Fibroblast of the conjunctiva (primary cell): ENCODE measurements around the gene ZNF746.

Source experiments
- DNase-seq: peaks from one replicate; pipeline ENCODE4 v3.0.0-alpha.2; 2010; ENCODE audit warnings: low read depth

ZNF746 gene

DNA sequence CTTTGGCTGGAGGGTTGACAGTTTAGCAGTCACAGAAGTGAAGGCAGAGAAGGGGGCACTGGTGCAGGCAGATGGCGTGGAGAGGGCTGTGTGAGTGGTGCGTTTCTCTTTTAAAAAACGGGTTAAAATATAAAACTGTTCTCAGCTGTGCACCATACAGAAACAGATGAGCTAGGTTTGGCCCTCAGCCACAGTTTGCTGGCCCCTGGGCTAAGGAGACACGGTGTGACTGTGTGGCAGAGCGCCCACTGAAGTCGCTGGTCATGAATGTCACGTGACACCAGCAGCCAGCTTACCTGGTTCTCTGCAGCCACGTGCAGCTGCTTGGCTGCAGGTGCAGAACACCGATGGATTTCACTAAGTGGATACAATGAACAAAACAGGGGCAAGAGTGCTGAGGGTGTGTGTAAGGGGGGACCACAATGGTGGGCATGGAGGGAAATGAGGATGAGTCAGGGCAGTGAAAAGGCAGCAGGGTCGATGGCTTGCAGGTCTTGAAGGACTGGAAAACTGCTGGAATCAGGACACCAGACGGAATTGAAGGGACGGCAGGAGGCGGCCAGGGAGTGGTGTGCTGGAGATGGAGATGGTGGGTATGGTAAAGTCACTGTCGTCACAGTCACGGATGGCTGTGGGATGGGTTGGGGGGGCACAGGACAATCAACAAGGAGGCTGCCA, 7.4 kb downstream of the ZNF746 start:
- DNase-seq: no peak

DNA sequence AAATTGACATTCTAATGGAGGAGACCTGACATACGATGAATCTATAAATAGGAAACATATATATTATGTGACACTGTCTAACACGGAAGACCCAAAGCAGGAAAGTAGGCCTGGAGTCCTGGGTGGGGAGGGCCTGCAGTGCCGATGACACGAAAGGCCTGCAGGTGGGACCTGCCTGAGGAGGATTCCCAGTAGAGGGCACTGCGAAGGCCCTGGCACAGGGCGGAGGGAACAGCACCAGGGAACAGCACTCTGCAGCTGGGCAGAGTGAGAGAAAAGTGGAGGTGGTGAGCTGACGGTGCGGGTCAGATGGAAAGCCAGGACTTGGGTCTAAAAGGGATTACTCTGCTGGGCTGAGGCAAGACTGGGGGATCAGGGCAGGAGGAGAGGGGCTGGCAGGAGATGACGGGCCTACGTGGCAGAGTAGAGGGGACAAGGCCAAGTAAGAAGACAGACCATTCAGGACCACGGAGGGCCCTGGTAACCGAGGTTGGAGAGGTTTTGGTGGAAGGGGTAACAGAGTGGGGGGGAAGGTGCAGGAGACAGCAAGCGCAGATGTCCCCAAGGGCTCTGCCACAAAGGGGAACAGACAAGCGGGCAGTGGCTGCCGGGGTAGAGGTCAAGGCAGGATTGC, 8.1 kb downstream of the ZNF746 start:
- DNase-seq: no peak

DNA sequence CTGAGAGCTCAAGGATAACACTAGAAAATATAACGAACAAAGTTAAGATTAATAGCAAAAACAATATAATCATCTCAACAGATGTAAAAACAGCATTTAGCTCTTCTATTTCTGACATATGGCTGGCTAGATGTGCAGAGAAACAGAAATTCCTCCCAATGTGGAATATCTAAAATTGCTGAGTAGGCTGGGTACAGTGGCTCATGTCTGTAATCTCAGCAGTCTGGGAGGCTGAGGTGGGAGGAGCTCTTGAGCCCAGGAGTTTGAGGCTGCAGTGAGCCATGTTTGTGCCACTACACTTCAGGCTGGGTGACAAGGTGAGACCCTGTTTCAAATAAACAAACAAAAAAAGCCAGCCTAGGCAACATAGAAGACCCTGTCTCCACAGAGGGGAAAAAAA, 18.0 kb downstream of the ZNF746 start:
- no peak for DNase-seq

DNA sequence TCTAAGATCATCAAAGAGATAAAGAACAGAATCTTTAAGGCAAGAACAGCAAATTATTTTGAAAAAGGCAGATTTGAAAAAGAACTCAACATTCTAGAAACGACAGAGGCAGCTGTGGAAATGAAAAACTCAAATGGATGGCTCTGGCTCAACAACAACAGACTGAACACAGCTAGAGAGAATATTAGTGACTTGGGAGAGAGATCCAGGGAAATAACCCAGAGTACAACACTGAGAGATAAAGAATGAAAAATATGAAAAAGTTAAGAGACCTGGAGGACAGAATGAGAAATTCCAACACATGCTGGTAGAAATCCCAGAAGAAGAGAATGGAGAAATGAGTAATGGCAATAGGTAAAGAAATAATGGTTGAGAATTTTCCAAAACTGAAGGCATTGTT, 18.9 kb downstream of the ZNF746 start:
- no peak for DNase-seq

DNA sequence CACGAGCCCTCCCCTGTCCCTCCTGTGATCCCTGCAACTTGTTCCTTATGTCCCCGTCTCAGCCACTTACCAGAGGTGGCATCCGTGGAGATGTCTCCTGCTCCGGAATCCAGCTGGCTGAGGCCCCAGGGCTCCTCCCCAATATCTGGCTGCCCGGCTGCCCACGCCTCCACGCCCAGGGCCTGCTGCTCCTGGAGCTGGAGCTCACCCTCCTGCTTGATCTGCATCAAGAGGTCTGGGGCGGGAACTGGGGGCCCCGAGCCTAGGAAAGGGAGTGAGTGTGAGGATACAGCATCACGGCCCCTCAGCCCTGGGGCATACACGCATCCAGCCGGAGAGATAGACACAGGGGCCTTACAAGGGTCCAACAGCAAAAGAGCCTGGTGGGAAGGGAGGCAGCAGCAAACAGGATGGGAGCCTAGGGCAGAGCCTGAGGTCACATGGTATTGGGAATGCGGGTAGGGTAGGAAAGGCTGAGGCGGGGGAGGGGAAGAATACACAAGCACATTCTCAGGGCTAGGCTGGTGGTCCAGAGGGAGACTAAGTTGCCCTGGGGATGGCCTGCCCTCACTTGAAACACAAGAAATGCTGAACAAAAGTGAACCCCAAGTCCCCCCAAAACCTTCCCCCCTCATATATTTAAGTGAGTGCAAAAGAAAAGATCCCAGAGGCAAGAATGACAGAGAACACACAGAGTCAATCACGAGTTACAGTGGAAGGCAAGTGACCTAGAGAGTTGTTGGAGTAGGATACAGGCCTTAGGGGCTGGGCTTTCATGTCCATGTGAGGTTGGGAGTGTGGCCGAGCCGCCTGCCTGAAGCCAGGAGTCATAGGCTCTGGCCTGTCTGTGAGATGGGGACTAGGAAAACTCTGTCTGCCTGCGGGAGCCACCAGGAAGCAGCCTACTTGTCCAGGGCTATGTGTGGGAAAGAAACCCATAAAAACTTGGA, 19.8 kb downstream of the ZNF746 start:
- DNase-seq: no peak

DNA sequence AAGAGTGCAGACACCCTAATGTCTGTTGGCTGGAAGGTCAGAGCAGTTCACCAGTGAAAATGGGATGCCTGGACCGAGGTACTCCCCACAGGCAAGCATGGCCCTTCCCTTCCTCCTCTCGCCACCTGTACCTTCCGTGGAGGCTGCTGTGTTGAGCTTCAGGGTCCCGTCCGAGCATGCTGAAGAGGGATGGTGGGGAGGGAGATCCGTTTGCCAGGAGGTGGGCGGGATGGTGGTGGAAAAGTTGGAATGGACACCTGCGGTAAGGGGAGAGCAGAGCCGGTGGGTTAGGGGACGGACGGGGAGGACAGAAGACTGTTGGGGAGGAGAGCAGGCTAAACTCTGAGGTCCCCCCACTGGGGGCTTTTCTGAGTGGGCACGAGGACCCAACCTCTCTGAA, 20.8 kb downstream of the ZNF746 start:
- DNase-seq: no peak

DNA sequence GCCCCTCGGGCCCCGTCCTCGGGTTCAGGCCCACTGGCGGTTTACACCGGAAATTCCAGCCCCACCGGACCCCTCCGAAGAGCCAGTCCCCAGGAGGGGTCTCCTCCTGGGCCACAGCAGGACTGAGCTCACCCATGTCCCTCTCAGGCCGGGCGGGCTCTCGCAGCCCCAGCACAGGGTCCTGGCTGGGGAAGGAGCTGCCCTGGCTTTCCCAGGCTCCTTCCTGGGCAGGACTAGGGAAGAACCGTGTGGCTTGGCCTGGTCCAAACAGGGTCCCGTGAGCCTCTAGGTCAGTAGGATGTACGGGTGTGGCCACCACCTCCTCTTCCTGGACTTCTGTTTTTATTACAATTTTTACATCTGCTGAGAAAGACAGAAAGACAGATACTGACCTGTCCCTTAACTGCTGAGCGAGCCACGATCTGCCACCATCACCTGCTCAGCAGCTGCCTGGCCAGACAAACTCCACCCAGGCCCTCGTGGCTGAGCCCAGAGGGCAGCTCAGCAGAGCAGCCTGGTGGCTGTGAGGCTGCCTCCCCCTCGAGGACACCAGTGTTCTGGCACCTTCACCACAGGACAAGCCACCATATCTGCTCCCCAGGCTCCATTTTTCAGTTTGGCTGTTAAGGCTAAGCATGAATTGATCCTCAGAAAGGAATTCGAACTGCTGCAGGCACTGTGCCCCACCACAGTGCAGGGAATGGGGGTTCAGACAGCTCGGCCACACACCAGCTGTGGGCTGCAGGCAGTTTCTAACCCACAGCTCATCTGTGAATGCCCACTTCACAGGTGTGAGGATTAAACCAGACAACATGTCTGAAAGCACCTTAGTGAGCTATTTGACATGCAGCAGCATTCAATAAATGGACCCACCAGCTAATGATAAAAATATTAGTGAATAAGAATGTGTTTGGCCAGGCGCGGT, 22.2 kb downstream of the ZNF746 start:
- no peak for DNase-seq

DNA sequence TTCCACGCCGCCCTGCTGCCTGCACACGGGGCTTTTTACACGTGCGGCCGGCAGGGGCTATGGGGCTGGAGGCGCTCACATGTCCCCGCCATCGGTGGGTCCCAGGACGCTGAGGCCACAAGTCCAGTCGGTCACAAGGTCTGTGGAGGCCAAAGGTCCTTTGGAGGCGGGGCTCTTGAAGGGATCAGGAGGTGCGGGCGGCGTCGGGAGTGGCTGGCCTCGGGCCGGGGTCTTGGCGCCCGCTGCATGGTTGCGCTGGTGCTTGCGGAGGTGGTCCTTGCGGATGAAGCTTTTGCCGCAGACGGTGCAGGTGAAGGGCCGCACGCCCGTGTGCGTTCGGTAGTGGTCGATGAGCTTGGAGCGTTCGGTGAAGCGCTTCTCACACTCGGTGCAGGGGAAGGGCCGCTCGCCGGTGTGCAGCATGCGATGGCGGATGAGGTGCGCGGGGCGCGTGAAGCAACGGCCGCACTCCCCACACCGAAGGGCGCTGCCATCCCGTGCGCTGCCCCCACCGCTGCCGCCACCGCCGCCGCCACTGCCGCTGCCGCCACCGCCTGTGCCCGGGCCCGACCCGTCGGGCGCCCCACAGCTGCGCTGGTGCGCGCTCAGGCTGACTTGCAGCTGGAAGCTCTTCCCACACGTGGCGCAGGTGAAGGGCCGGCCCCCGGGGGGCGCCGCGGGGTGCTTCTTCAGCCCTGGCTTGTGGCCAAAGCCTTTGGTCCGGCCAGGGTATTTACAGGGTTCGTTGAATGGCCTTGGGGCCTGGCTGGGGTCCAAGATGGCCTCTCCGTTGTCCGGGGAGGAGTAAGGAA, 23.1 kb downstream of the ZNF746 start:
- DNase-seq: no peak

DNA sequence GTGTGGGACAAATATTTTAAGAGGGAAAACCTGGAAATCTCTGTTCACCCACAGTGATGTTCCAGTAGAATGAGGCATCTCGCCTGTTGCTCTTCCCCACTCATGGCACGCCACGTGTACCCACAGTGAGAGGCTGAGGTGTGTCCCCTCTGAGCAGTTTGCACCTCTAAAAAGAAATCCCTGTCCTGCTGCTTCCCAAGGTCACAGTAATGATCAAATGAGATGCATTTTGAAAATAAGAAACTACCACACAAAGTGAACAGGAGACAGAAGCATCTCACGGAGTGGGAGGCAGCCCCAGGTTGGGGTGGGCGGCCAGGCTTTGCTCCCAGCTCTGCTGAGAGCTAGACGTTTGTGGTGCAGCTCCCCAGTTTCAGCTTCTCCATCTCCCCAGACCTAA, 24.4 kb downstream of the ZNF746 start:
- DNase-seq: no peak

DNA sequence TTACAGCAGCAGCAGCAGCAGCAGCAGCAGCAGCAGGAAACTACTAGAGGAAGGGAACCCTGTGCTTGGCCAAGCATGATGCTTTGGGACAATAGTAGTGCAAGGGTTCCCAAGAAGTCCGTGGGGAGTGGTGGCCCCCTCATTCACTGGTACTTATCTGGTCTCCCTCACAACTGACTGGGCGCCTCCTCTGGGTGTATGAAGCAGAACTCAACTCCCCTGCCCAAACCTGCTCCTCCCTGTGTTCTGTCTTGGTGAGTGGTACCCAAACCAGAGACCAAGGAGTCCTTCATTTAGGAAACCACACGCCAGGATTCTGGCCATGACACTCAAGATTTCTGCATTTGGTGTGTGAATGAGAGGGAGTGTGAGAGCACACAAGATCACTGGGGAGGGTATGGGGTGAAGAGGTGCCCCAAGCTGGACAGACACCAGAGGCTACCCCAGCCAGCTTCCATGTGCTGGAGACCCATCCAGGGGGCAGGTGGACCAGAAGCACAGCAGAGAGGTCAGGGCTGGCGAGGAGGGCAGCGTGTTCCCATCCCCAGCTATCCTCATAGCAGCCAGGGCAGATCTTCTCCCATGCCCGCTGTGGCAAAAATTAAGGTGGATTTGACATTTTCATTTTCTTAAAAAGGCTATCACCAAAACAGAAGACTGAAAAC, 26.2 kb downstream of the ZNF746 start:
- no peak for DNase-seq

DNA sequence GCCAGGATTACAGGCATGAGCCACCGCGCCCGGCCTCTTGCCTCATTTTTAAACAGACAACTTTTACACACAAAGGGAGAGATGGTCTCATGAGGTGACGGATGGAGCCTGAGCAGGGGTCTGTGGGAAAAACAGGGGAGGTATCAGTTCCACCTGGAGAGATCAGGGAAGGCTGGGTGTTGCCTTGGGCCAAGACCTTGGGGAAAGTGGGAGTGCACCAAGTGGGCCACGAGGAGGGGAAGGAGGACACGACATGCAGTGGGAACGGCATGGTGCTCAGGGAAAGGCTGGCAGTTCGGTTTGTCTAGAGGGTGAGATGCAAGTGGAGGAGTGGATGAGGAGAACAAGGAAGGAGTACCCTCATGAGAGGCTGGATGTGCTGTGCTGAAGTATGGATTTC, 27.8 kb downstream of the ZNF746 start:
- DNase-seq: no peak

DNA sequence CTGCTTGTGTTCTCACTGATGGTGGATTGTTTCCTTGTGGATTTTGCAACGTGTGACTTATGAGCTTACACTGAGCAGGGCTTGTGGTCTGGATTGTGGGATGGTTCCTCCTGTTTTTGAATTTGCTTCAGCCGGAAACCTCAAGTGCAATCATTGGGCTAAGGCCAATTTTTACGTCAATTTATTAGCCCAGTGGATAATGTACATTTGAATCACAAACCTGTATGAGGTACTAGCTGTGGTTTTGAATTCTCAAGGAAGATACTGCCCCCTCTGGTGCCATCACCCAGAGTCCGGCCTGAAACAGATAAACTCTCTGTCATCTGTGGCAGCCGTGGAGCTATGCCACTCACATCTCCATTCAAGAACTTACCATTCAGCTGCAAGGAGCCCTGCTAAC, 29.4 kb downstream of the ZNF746 start:
- DNase-seq: no peak

DNA sequence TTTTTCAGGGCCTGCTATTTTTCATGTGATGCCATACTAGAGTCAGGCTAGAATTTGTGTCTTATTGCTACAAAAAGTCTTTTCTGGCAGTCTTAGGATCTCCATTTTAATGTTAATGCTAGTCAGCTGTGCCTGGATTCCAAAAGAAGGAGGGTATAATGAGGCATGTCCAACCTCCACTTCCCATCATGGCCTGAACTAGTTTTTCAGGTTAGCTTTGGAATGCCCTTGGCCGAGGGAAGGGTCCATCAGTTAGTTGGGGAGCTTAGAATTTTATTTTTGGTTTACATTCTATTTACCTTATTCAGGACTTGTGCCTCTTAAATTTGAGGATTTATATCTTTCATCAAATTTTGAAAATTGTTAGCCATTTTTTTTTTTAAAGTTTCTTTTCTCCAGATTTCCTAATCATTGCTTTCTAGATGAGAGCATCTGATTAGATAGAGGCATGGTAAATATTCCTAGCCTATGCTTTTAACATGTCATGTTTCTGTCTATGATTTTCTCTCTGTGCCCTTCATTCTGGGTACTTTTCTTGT, 30.2 kb downstream of the ZNF746 start:
- no peak for DNase-seq

DNA sequence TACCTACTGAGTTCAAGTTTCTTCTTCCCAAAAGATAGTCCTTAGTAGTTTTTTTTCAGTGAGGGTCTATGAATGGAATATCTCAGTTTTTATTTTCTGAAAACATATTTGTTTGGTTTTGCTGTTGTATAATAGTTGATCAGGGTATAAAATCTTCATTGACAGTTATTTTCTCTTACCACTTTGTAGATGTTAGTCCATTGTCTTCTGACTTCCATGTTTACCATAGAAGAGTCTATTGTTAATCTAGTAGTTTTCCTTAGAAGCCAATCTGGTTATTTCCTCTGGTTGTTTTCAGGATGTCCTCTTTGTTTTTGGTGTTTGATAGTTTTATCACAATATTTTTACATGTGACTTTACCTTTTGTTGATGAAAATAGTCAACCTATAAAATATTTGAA, 31.2 kb downstream of the ZNF746 start:
- DNase-seq: no peak

DNA sequence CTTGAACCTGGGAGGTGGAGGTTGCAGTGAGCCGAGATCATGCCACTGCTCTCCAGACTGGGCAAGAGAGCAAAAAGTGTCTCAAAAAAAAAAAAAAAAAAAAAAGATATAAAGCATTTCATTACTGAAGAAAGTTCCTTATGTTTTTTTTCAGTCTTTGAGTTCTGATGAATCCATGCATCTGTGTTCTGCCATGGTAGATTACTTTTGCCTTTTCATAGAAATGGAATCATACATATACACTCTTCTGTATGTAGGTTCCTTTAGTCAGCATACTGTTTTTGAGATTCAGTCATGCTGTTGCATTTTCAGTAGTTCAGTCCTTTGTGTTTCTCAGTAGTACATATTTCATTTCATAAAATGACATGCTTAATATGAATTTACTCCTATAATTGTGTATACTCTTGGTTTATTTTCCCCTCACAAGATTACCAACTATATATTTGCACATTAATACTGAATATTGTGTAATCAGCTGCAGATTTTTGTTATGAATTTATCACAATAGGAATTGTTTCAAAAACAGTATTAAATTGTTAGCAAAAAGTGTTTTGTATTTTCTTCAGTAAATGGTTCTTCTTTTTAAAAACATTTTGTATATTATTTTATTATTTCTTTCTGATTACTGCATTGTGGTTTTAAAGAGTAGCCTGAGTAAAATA, 34.0 kb downstream of the ZNF746 start:
- DNase-seq: no peak

DNA sequence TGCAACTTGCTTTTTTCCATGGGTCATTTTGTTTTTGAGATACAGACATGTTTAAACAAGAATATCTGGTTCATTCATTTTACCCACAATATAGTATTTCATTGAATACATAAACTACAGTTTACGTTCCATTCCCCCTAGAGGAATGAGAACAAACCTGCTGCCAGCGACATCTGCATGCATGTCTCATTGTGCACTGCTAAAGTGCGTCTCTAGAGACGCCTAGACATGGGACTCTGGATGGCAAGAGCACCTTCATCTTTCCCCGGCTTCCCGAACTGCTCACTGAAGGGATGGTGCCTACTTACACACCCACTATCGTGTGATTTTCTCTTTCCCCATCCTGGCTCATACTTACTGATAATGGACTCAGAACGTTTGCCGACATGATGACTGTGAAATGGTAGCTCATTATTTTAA, 35.5 kb downstream of the ZNF746 start:
- DNase-seq: no peak

DNA sequence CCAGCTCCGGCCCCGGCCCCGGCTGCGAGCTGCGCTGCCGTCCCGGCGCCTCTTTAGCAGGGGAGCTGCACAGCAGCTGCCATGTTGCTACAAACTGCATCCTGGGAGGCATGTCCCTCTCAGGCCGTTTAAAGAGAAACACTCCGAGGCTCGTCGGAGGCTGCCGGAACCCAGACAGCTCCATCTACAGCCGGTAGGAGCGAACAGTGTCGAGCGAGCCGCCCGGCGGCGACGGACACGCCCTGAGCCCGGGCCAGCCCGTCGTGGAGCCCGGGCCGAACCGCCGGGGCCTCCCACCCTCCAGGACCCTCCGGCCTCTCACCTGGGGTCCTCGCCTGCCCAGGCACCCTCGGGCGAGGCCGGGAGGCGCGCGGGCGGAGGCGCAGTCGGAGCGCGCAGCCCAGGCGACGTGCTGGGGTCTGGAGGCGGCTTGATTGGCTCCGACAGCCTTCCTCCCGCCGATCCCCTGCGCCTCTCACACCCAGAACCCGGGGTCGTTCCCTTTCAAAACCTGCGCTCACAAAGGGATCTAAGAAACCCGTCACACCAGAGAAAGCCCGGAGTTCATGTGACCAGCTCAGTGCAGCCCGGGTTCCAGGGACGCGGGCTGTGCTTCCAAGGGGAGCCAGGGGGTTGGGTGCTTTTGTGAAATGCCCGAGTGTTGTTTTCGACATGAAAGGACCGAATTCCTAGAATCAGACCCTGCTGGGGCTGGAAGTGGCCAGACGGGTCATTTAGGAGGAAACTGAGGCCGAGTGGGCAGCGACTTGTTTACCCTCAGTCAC, 36.9 kb downstream of the ZNF746 start, which contains the start of gene ZNF777:
ZNF777 (minus strand) TSS at position 570 of the 785 bp plus-strand sequence. CDS start 5,040 bp downstream, outside the sequence.
- DNase-seq: peak; percentile 81
